KOPT-K1 (cell line): Measurements from ENCODE around the gene BCORL1.
A peak's percentile ranks its signal among the peaks of the same experiment; 100 is the strongest.

Source experiments
- H3K27ac ChIP-seq: fragments of 200-600 bp; sonication (generic); 2 replicates; pipeline ENCODE4 v1.5.1; 2016; ENCODE audit warnings: antibody characterized with exemption, mild to moderate bottlenecking, low read depth, low read length; ENCODE audit not compliant: poor library complexity, severe bottlenecking
- H3K36me3 ChIP-seq: fragments of 200-600 bp; sonication (generic); 2 replicates; pipeline ENCODE4 v1.5.1; 2017; ENCODE audit warnings: antibody characterized with exemption, mild to moderate bottlenecking, low read length, moderate library complexity; ENCODE audit not compliant: insufficient read depth
- H3K9me3 ChIP-seq: fragments of 200-600 bp; sonication (generic); 2 replicates; pipeline ENCODE4 v1.5.1; 2017; ENCODE audit warnings: antibody characterized with exemption, low read length, mild to moderate bottlenecking; ENCODE audit not compliant: insufficient read depth, poor library complexity, severe bottlenecking

The BCORL1 gene

GRCh38 chrX:130051176-130051845 lies 68.9 kb downstream of the BCORL1 start:
- H3K9me3 ChIP-seq: no peaks in the 10 kb centered on the region
- H3K36me3 ChIP-seq: peaks cover 97% of the 10 kb centered on the region

DNA sequence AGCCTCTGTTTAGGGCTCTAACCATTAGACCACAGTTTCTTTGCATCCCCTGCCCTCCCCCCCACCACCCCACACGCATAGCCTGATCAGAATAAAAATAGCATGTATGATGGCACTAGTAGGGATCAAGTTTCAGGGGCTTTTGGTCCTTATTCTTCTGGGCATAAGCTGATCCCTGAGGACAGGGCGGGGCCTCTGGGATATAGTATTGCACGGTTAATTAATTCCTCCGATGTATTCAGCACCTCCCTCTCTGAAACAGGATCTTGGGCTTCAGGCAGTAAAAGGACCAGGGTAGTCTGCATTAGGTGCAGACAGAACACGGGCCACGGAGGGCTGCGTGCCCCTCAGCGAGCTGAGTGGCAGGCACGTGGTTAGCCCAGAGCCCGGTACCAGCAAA lies 70.8 kb downstream of the BCORL1 start:
- H3K27ac ChIP-seq: no peak overlapping the region
- peaks cover 81% of the 10 kb centered on the region for H3K36me3 ChIP-seq
- no peaks in the 10 kb centered on the region for H3K9me3 ChIP-seq

More at GRCh38 chrX:130051176-130051845, 68.9 kb downstream of the BCORL1 start:
- no peak overlapping the region for H3K27ac ChIP-seq

DNA sequence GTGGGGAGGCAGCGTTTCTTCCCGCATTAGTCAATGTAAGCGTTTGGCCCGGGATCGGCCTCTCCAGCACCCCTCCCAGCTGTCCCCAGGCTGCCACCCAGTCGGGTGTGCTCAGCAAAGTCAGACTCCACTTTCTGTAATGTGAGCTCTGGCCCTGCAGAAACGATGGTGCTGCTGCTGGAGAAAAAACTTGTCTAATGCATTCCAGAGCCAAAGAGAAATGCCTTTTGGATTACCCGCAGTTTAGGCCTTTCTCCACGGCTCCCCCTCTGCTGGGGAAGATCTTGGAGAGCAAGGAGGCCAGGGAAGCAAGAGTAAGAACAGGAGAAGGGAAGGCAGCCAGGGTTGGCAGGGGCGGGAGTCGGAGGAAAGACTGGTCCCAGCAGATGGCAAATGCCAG lies 72.7 kb downstream of the BCORL1 start:
- Histone ChIP-seq H3K36me3 (peaks cover 68% of the 10 kb centered on the region), H3K27ac (no peak overlapping the region), H3K9me3 (no peaks in the 10 kb centered on the region)

GRCh38 chrX:130055899-130056298 lies 73.5 kb downstream of the BCORL1 start:
- no peaks in the 10 kb centered on the region for H3K9me3 ChIP-seq
- H3K36me3 ChIP-seq: peaks cover 60% of the 10 kb centered on the region
- H3K27ac ChIP-seq: no peak overlapping the region

DNA sequence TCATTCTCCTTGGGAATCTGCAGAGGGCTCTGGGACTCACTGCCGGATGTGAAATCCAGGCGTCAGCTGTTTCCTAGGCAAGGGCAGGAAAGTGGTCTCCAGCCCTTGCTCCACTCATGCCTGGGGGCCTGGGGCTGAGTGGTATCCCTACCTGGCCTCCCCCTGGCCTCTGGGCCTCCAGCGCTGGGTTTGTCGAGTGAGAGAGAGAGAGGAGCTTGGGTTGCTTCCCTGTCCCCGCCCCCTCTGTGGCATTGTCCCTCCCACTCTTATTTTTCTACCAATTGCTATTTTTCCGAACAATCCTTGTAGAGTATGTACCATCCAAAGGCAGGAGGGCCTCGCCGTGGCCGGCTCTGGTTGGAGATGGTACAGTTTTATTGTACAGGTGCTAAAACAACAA lies 74.8 kb downstream of the BCORL1 start:
- Histone ChIP-seq H3K36me3 (peaks cover 47% of the 10 kb centered on the region), H3K9me3 (no peaks in the 10 kb centered on the region), H3K27ac (no peak overlapping the region)

DNA sequence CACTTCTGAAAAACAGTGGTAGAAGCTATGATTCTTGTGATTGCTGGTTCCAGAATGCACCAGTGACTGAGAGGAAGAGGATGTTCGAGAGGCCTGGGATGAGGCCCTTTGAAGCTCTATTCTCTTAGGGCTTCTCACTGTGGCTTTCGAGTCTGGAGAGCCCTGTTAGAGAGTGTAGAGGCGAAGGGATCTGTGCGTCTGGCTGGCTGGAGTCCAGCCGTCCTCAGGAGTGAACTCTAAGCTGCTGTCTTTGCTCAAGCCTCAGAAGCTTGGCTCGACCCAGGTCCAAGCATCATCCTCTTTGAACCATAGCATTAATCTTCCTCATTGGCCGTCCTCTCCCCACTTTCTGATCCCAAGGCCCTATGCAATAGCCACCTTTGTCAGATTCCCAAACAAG lies 76.2 kb downstream of the BCORL1 start:
- Histone ChIP-seq H3K36me3 (peaks cover 32% of the 10 kb centered on the region; the same call in 1 of the 2 replicates), H3K27ac (no peak overlapping the region), H3K9me3 (no peaks in the 10 kb centered on the region)

GRCh38 chrX:130060122-130061069 lies 78.0 kb downstream of the BCORL1 start:
- H3K36me3 ChIP-seq: peaks cover 20% of the 10 kb centered on the region; the same call in 1 of the 2 replicates
- H3K9me3 ChIP-seq: no peaks in the 10 kb centered on the region
- H3K27ac ChIP-seq: no peak overlapping the region

DNA sequence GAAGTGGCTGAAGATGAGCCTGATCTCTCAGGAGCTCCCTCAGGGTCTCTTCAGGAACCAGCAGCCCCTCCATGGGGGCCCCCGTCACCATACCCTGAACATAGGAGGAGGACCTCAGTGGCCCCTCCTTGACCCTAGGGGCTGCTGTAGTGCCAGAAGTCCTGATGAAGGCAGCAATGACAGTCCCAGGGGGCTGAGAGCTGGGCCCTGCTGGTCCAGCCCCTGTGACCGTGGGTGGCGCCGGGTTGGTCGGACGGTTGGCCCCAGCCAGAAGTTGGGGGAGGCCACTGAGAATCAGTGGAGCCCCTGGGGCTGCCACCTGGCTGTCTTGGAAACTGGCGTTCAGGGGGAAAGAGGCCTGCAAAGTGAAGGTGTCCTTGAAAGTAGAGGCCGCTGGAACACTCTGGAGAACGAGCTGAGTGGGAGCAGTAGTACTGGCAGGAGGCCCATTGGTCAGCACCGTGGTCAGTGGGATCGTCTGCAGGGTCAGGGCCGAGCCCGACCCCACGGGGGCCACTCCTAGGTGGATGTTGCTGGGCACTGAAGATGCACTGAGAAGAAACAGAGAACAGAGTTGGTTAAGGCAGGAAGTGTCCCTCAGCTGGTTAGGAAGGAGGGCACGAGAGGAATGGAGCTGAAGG lies 84.7 kb downstream of the BCORL1 start:
- Histone ChIP-seq H3K27ac (no peak overlapping the region), H3K36me3 (peaks cover 61% of the 10 kb centered on the region; the same call in 1 of the 2 replicates), H3K9me3 (no peaks in the 10 kb centered on the region)

GRCh38 chrX:130071611-130072344 lies 89.3 kb downstream of the BCORL1 start:
- H3K36me3 ChIP-seq: peaks cover 60% of the 10 kb centered on the region
- H3K9me3 ChIP-seq: no peaks in the 10 kb centered on the region
- H3K27ac ChIP-seq: no peak overlapping the region

DNA sequence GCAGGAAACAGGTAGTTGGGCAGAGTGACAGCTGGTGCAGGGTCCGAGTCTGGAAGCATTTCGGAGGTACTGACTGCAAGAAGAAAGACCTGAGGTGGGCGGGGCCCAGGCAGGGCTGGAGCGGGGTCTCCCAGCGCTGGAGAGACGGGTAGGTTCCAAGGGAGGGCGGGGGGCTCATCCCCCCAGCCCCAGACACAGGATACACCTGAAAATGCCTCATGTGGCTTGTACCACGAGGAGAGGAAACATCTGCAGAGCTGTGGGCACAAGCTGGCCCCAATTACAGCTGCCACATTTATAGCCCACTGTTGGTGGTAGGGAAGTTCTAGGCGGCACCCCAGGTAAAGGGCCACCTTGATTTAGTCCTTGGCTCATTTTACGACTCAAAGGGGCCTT lies 89.9 kb downstream of the BCORL1 start:
- Histone ChIP-seq H3K27ac (no peak overlapping the region), H3K36me3 (peaks cover 55% of the 10 kb centered on the region), H3K9me3 (no peaks in the 10 kb centered on the region)

- Histone ChIP-seq H3K9me3 (no peaks in the 10 kb centered on the region), H3K36me3 (peaks cover 30% of the 10 kb centered on the region), H3K27ac (no peak overlapping the region)
These were observed 93.3 kb downstream of the BCORL1 start for GRCh38 chrX:130075777-130076176.

GRCh38 chrX:130079824-130080406 lies 97.5 kb downstream of the BCORL1 start:
- Histone ChIP-seq H3K36me3 (no peaks in the 10 kb centered on the region; the same call in 1 of the 2 replicates), H3K27ac (no peak overlapping the region), H3K9me3 (no peaks in the 10 kb centered on the region)

DNA sequence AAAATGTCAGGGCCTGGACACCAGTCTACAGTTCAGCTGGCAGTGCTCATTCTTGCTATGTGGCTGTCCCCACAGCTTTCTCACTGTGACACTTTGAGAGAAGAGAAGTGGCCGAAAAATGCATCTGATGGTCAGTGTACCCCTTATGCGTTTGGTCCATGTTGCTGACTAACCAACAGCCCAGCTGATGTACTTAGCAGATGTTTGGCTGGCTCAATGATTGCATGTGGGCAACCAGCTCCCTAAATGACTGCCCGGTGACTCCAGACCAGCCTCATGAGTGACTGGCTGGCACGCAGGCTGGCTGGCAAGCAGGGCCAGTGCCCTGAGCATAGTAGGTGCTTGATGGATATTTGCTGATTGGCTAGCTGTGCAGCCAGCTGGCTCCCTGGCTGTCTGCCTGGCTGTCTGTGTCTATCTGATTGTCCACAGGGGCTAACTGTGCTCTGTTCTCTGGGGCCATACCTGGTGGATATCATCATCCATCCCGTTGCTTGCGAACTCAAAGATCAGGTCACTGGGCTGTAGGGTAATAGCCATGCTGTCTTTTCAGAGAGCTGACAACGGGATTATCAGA lies 98.4 kb downstream of the BCORL1 start:
- Histone ChIP-seq H3K27ac (peak overlapping the region; percentile 88), H3K9me3 (no peaks in the 10 kb centered on the region)

More for the DNA sequence above, 98.4 kb downstream of the BCORL1 start:
- no peaks in the 10 kb centered on the region; the same call in 1 of the 2 replicates for H3K36me3 ChIP-seq
